ENCODE results near the gene STUM. TPM values are rescaled to one million over a fixed set of nuclear protein-coding genes. Genes with fewer than 3 reads are reported as not detected.

STUM gene
- total and polyA plus RNA-seq, 12 donors: 0.13 to 0.44 (median 0.24) TPM; not detected in 1

DNA sequence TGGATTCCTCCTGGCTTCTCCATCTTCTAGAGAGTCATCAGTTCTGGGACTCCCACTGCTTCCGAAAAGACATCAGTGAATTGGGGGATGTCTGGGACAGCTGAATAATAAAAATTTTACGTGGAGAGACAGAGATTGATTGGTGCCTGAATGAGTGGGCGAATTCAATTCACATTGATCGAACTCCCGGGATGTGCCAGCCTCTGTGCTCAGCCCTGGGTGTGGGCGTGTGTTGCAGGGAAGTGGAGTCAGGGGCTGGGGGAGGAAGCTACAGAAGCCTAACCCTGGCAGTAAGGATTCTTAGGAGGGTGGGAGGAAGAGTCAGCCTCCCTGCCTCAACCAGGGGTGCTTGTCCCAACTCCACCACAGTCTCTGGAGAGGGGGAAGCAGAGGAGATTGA is 18.0 kb upstream of the STUM start:
- TF ChIP-seq, protein P1, sequence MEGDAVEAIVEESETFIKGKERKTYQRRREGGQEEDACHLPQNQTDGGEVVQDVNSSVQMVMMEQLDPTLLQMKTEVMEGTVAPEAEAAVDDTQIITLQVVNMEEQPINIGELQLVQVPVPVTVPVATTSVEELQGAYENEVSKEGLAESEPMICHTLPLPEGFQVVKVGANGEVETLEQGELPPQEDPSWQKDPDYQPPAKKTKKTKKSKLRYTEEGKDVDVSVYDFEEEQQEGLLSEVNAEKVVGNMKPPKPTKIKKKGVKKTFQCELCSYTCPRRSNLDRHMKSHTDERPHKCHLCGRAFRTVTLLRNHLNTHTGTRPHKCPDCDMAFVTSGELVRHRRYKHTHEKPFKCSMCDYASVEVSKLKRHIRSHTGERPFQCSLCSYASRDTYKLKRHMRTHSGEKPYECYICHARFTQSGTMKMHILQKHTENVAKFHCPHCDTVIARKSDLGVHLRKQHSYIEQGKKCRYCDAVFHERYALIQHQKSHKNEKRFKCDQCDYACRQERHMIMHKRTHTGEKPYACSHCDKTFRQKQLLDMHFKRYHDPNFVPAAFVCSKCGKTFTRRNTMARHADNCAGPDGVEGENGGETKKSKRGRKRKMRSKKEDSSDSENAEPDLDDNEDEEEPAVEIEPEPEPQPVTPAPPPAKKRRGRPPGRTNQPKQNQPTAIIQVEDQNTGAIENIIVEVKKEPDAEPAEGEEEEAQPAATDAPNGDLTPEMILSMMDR (IDR thresholded peaks at IDR 0.05): no peak
- no peak for TF ChIP-seq POLR2A (IDR thresholded peaks at IDR 0.05)
- WGBS, 4 donors: 63 to 81% (median 72%) methylated on average over 6 of the region's 6 CpGs
- H3K9me3 ChIP-seq (replicated peaks in 1 of 3): no peaks in the 10 kb centered on the region
- H3K4me3 ChIP-seq: no peak overlapping the region
- no peaks in the 10 kb centered on the region for H3K27me3 ChIP-seq
- intact Hi-C loops (cut with DNase I): no loop called here
- DNase-seq: no peak
- no peaks in the 10 kb centered on the region for H3K36me3 ChIP-seq (replicated peaks in 1 of 2)
- H3K4me1 ChIP-seq (replicated peaks in 1 of 2): peaks cover 0 to 3% of the 10 kb centered on the region in 2 donors
- no peak overlapping the region for H3K27ac ChIP-seq

DNA sequence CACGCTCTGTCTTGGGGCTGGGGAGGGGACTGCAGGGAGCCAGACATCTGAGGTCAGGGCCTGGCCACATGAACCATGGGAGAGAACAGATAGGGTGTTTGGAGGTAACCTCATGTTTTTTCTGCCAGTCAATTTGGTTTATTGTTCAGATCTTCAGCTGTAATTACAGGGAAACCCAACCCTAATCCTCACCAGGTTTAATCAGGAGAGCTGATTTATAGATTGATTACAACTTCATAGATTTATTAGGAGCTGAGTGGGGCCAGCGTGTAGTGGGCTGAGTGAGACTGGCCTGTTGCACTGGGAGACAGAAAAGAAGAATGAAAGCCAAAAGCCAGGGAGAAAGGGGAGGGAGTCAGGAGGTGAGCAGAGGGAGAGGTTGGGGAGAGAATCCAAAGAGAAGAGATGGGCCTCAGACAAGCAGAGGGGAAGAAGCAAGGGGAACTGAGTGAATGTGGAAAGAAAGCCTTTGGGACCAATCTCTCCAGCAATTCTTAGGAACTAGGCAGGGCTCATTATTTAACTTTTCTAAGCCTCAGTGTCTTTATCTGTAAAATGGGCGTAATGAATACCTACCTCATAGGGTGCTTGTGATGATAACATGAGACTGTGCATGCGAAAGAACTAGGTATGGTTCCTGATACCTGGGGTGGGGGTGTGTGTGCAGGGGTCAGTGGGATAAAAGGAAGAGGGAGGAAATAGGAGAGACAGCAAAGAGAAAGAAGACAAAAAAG is 17.0 kb upstream of the STUM start:
- Histone ChIP-seq H3K4me3 (no peak overlapping the region), H3K9me3 (replicated peaks in 1 of 3) (no peaks in the 10 kb centered on the region), H3K36me3 (replicated peaks in 1 of 2) (no peaks in the 10 kb centered on the region), H3K4me1 (replicated peaks in 1 of 2) (peaks cover 0 to under 1% of the 10 kb centered on the region in 2 donors), H3K27ac (no peak overlapping the region), H3K27me3 (no peaks in the 10 kb centered on the region)
- no peak for TF ChIP-seq POLR2A (IDR thresholded peaks at IDR 0.05)
- TF ChIP-seq, protein P1 (IDR thresholded peaks at IDR 0.05): no peak
- no peak for DNase-seq
- intact Hi-C loops (cut with DNase I): no loop called here
- WGBS, 4 donors: 92 to 97% (median 96%) methylated on average over 3 to 4 of the region's 4 CpGs

DNA sequence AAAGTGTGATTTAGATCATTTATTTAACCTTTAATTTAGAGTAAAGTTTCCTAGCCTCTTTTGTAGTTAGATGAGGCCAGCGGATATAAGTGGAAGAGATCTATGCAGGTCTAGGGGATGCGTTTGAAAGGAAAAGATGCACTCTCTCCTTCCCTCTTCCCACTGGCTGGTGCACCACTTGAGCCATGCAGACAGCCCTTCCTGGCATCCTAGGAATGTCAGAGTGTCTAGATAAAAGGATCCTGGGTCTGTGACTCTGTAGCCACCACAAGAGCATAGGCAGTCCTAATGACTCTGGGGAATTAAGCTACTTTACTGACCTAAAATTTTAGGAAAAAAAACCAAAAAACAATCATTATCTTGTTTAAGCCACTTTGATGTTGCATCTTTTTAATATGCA is 16.0 kb upstream of the STUM start:
- H3K36me3 ChIP-seq (replicated peaks in 1 of 2): no peaks in the 10 kb centered on the region
- no peak for TF ChIP-seq POLR2A (IDR thresholded peaks at IDR 0.05)
- TF ChIP-seq, protein P1 (IDR thresholded peaks at IDR 0.05): no peak
- WGBS, 4 donors: 92 to 100% (median 96%) methylated on average over 2 of the region's 2 CpGs
- intact Hi-C loops (cut with DNase I): no loop called here
- no peaks in the 10 kb centered on the region for H3K27me3 ChIP-seq
- no peak overlapping the region for H3K27ac ChIP-seq
- no peaks in the 10 kb centered on the region for H3K9me3 ChIP-seq (replicated peaks in 1 of 3)
- H3K4me3 ChIP-seq: no peak overlapping the region
- DNase-seq: no peak
- no peaks in the 10 kb centered on the region for H3K4me1 ChIP-seq (replicated peaks in 1 of 2)

DNA sequence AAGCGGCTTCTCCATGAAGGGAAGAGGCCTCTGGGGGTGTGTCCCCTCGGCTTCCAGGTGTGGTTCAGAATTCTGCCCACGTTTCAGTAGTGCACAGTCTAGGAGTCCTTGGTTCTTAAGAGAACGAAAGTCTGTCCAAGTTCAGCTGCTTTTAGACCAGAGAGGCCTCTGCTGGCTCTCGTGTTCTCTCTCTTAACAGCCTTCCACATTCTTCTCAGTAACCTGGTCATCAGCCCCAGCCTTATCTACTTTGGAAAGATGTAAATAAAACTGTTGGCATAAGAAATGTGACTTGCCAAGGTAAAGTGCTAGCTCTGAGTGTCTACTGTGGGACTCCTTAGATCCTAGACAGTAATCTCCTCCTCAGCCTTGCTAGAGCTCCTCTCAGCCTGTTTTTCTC is 15.3 kb upstream of the STUM start:
- 70 to 82% (median 78%) methylated on average over 5 of the region's 5 CpGs for WGBS, 4 donors
- H3K27ac ChIP-seq: no peak overlapping the region
- no peak for DNase-seq
- no peaks in the 10 kb centered on the region for H3K27me3 ChIP-seq
- TF ChIP-seq POLR2A (IDR thresholded peaks at IDR 0.05): no peak
- TF ChIP-seq, protein P1 (IDR thresholded peaks at IDR 0.05): no peak
- no peaks in the 10 kb centered on the region for H3K4me1 ChIP-seq (replicated peaks in 1 of 2)
- intact Hi-C loops (cut with DNase I): no loop called here
- no peaks in the 10 kb centered on the region for H3K9me3 ChIP-seq (replicated peaks in 1 of 3)
- H3K4me3 ChIP-seq: no peak overlapping the region
- no peaks in the 10 kb centered on the region for H3K36me3 ChIP-seq (replicated peaks in 1 of 2)

All from adrenal gland (tissue), 12 donors.